PC-9 (cell line): Measurements from ENCODE around the gene ANXA11.

Experiments used
- EZH2 ChIP-seq: fragments of 200-600 bp; sonication (generic); IDR thresholded peaks from 2 replicates; pipeline ENCODE4 v1.8.0; 2017; ENCODE audit warnings: antibody characterized with exemption, low read depth
- TF ChIP-seq, protein P1 (sequence below): fragments of 200-600 bp; sonication (generic); conservative IDR thresholded peaks from 2 replicates; pipeline ENCODE4 v1.6.1; 2017; ENCODE audit warnings: mixed run types, antibody characterized with exemption, mild to moderate bottlenecking, moderate library complexity

DNA sequence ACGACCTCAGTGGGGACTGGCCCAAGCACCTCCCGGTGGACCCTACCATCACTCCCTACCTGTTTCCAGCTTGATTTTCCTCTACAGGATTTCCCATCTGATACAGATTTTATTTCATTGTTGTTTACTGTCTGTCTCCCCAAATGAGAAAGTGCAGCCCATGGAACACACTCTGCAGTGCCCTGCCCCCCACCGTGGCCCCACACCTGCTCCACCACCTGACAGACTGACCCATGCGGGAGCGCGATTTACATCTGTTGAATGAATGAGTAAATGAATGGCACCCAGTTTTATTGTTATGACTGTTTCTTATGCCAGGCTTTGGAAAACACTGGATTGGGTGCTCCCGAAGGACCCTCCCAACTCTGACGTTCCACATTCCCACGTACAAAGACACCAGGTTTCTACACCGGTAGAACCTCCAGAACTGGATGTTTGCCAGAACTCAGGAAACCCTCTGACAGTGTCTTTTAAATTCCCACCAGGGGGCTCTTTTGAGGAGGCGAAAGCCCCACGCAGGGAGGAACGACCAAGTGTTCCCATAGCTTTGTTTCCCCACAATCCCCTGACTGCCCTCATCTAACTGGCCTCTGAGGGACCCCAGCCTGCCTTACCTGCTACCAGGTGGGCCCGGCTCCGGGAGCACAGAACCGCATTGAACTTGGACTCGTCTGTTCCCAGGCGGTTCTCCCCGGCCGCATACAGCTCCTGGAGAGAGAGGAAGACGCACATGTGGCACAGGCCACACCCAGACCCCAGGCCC lies 43.8 kb downstream of the ANXA11 start:
- TF ChIP-seq, protein P1, sequence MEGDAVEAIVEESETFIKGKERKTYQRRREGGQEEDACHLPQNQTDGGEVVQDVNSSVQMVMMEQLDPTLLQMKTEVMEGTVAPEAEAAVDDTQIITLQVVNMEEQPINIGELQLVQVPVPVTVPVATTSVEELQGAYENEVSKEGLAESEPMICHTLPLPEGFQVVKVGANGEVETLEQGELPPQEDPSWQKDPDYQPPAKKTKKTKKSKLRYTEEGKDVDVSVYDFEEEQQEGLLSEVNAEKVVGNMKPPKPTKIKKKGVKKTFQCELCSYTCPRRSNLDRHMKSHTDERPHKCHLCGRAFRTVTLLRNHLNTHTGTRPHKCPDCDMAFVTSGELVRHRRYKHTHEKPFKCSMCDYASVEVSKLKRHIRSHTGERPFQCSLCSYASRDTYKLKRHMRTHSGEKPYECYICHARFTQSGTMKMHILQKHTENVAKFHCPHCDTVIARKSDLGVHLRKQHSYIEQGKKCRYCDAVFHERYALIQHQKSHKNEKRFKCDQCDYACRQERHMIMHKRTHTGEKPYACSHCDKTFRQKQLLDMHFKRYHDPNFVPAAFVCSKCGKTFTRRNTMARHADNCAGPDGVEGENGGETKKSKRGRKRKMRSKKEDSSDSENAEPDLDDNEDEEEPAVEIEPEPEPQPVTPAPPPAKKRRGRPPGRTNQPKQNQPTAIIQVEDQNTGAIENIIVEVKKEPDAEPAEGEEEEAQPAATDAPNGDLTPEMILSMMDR, result no peak; the same call in 1 of the 2 replicates
- no peak for TF ChIP-seq EZH2
